HG02970 (cell line): ENCODE measurements around the gene FAM200A.
"Not testable (repeated sequence)": the region's sequence is repeated elsewhere in the genome, so short reads cannot be mapped to it uniquely, and the experiment has no call there.

Experiments used
- ATAC-seq: cut with Tn5 transposase; IDR thresholded peaks from one replicate; pipeline ENCODE4 v1.9.1; 2021; ENCODE audit warnings: mild to moderate bottlenecking, moderate library complexity, moderate number of reproducible peaks; ENCODE audit not compliant: unreplicated experiment, low FRiP score

FAM200A gene

GRCh38 chr7:99559175-99559915 lies 7.4 kb upstream of the FAM200A start:
- ATAC-seq = no peak

DNA sequence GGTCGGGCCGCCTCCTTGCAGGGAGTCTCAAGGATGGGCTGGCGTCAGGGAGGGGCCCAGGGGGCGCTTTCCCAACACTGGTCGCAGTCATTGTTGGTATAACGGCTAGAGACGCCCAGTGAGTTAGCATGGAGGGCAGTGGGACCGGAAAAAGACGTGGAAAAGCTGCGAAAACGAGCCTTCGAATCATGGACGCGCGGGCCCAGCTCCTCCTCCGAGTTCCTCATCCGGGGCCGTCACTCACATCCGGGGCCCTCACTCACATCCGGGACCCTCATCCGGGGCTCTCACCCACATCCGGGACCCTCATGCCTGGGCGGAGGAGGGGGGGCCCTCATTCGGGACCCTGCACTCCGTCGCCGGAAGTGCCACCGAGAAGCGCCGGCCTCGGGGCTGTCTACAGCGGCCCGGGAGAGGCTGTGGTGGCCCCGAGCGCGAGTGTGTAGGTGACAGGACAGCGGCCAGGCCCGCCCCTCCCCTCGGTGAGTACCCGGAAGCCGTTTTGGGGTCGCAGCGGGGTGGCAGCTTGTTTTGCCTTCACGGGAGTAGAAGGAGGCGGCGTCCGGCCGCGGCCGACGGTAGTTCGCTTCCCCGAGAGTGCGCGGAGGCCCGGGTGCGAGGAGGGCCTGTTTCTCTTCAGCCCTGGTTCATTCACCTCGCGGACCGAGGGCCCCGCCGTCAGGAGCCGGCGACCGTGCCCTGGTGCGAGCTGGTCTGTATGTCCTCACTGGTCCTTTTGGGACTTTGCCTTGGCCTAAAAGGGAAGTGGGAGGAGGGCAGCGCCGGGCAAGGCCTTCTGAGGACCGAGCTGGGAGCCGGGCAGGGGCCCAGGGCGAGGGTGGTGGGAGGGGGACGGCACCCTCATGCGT lies 6.6 kb upstream of the FAM200A start, which contains the start of gene ZNF655:
TSS of gene ZNF655 (plus strand) at position 337 of the 869 bp plus-strand sequence. CDS start 1,918 bp downstream, outside the sequence.
- peak; percentile 71 for ATAC-seq

- peak; percentile 40 for ATAC-seq
Measured at GRCh38 chr7:99557940-99558305, 6.0 kb upstream of the FAM200A start.

DNA sequence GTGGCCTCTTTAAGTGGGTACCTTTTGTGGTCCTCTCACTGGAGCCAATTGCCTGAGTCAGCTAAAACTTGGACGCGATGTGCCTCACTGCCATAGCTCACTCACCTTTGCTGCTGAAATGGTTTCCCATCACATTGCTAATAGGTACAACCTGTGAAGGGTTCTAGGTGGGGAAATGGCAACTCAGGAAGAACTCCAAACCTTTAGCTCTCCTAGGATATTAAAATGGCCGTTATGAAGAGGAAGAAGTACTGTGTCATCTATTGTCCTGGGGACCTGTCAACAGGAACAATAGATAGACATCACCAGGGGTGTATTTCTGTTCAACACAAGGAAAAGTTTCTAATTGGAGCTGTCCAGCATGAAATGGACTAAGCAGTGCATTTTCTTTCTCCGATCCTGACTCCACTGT lies 5.3 kb upstream of the FAM200A start:
- ATAC-seq = no peak

- ATAC-seq = no peak
Measured at GRCh38 chr7:99554939-99555338, 3.0 kb upstream of the FAM200A start.

GRCh38 chr7:99553039-99553438 lies 1.1 kb upstream of the FAM200A start:
- no peak for ATAC-seq

- ATAC-seq = no peak
Measured at GRCh38 chr7:99551334-99551733, 580 bp downstream of the FAM200A start.

GRCh38 chr7:99549545-99549944 lies 2.4 kb downstream of the FAM200A start:
- not testable (repeated sequence) for ATAC-seq

GRCh38 chr7:99545308-99545707 lies 6.6 kb downstream of the FAM200A start:
- not testable (repeated sequence) for ATAC-seq

DNA sequence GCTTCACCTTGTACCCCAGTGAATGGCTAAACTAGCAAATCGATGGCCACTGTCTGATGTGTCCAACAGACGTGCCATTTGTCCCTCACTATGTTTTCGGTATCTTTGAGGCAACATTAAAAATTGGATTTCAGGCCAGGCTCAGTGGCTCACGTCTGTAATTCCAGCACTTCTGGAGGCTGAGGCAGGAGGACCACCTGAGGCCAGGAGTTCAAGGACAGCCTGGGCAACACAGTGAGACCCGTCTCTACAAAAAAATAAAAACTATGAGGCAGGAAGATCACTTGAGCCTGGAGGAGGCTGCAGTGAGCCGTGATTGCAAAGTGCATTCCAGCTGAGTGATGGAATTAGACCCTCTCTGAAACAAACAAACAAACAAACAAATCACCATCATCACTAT lies 8.0 kb downstream of the FAM200A start:
- no peak for ATAC-seq

- no peak for ATAC-seq
Measured at GRCh38 chr7:99543081-99543671, 8.7 kb downstream of the FAM200A start.

GRCh38 chr7:99541212-99541611 lies 10.7 kb downstream of the FAM200A start:
- no peak for ATAC-seq

DNA sequence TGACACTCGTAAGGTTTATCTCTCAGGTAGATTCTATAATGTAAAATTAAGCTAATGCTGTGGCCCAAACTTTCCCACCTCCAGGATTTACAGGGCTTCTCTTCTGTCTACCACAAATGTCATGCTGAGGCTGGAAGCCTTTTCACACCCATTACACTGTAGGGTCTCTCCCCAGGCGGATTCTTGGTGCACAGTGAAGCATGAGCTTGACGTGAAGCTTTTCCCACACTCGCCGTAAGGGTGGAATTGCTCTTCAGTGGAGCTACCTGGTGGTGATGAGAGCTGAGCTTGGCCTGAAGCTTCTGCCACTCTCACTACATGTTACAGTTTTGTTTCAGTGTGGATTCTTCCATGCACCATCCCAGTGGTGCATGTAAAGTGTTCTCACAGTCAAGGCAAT lies 11.4 kb downstream of the FAM200A start:
- no peak for ATAC-seq

GRCh38 chr7:99539213-99539811 lies 12.6 kb downstream of the FAM200A start:
- no peak for ATAC-seq

- ATAC-seq = no peak
Measured at GRCh38 chr7:99535667-99536066, 16.2 kb downstream of the FAM200A start.

DNA sequence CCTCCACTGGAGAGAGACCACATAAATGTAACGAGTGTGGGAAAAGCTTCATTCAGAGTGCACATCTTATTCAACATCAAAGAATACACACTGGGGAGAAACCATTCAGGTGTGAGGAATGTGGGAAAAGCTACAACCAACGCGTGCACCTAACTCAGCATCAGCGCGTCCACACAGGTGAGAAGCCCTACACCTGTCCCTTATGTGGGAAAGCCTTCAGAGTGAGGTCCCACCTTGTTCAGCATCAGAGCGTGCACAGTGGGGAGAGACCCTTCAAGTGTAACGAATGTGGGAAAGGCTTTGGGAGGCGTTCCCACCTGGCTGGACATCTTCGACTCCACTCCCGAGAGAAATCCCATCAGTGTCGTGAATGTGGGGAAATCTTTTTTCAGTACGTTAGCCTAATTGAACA lies 20.6 kb downstream of the FAM200A start:
- no peak for ATAC-seq

- ATAC-seq = no peak
Measured at GRCh38 chr7:99525713-99526440, 26.0 kb downstream of the FAM200A start.

DNA sequence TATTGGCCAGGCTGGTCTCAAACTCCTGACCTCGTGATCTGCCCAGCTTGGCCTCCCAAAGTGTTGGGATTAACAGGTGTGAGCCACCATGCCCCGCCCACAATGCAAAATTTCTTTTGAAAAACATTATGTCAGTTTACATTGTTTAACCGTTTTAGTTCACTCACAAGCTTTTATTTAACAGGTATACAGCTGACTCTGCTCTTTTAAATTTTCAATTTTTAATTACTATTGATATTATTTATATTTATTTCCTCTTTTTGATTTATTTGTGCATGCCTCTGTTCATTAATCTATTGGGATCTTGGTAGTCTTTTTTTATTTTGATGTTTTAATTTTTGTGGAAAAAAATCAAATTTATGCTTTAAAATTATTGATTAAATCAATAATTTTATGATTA lies 30.5 kb downstream of the FAM200A start:
- no peak for ATAC-seq

- no peak for ATAC-seq
Measured at GRCh38 chr7:99514050-99514449, 37.9 kb downstream of the FAM200A start.

DNA sequence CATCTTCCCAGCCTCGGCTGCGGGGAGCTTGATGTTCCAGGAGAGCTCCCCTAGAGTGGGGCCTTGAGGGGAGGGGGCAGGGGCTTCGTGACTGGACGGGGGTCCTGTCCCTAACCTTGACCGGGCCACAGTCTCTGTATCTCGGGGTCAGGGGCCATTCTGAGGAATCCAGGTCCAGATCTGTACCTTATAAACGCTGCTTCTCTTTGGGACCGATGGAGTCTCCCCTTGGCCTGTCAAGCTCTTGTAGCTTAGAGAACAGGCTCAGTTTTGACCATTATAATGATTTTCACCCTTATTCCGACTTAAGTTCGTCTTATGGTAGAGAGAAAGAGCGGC lies 46.6 kb downstream of the FAM200A start:
- no peak for ATAC-seq
